Chondrocyte (in vitro differentiated cells): ENCODE results near the gene SLC47A1. TPM values are rescaled to one million over a fixed set of nuclear protein-coding genes. Genes with fewer than 3 reads are reported as not detected.

Source experiments
- DNase-seq: peaks from one replicate; pipeline ENCODE4 v3.0.0; 2021; ENCODE audit warnings: mixed read lengths, low spot score
- H3K27ac Mint-ChIP-seq: one replicate; pipeline ENCODE4 v1.8.0; 2021; ENCODE audit warnings: mild to moderate bottlenecking, moderate library complexity, mixed read lengths; ENCODE audit not compliant: unreplicated experiment
- H3K27me3 Mint-ChIP-seq: 2 replicates; pipeline ENCODE4 v1.8.0; 2021; ENCODE audit warnings: low read depth, mixed read lengths
- H3K36me3 Mint-ChIP-seq: 2 replicates; pipeline ENCODE4 v1.8.0; 2021; ENCODE audit warnings: low read depth, mixed read lengths
- H3K4me1 Mint-ChIP-seq: 2 replicates; pipeline ENCODE4 v1.8.0; 2021; ENCODE audit warnings: low read depth, mild to moderate bottlenecking, mixed read lengths
- H3K4me3 Mint-ChIP-seq: one replicate; pipeline ENCODE4 v1.8.0; 2021; ENCODE audit warnings: mild to moderate bottlenecking, moderate library complexity, mixed read lengths; ENCODE audit not compliant: unreplicated experiment
- H3K9me3 Mint-ChIP-seq: 2 replicates; pipeline ENCODE4 v1.8.0; 2021; ENCODE audit warnings: low read depth, mixed read lengths
- CTCF ChIP-seq: fragments of 200-600 bp; sonication (generic); IDR thresholded peaks from 2 replicates; pipeline ENCODE4 v1.5.0; 2021; ENCODE audit warnings: antibody characterized with exemption, mild to moderate bottlenecking, moderate library complexity
- total RNA-seq: library from RNA; stranded (reverse); gene quantifications from 3 replicates; pipeline ENCODE4 v1.2.1, GENCODE V29; 2021

Gene SLC47A1
- total RNA-seq, 1 donor from 2014 or later = 1.7 TPM

GRCh38 chr17:19561697-19562318, 28.2 kb downstream of the SLC47A1 start:
- Mint-ChIP-seq H3K27me3 (peaks cover 5% of the 10 kb centered on the region), H3K4me3 (no peak overlapping the region), H3K9me3 (peaks cover 5% of the 10 kb centered on the region), H3K36me3 (peaks cover 1% of the 10 kb centered on the region), H3K27ac (no peak overlapping the region), H3K4me1 (no peaks in the 10 kb centered on the region)
- TF ChIP-seq CTCF = no peak
- DNase-seq = no peak

- no peak for TF ChIP-seq CTCF
- peaks cover 8% of the 10 kb centered on the region for H3K27me3 Mint-ChIP-seq
- no peaks in the 10 kb centered on the region for H3K4me1 Mint-ChIP-seq
- no peaks in the 10 kb centered on the region for H3K9me3 Mint-ChIP-seq
- no peak for DNase-seq
- H3K27ac Mint-ChIP-seq = no peak overlapping the region
- H3K36me3 Mint-ChIP-seq = peaks cover 1% of the 10 kb centered on the region
- H3K4me3 Mint-ChIP-seq = no peak overlapping the region
These were observed 32.3 kb downstream of the SLC47A1 start for GRCh38 chr17:19565817-19566575.

DNA sequence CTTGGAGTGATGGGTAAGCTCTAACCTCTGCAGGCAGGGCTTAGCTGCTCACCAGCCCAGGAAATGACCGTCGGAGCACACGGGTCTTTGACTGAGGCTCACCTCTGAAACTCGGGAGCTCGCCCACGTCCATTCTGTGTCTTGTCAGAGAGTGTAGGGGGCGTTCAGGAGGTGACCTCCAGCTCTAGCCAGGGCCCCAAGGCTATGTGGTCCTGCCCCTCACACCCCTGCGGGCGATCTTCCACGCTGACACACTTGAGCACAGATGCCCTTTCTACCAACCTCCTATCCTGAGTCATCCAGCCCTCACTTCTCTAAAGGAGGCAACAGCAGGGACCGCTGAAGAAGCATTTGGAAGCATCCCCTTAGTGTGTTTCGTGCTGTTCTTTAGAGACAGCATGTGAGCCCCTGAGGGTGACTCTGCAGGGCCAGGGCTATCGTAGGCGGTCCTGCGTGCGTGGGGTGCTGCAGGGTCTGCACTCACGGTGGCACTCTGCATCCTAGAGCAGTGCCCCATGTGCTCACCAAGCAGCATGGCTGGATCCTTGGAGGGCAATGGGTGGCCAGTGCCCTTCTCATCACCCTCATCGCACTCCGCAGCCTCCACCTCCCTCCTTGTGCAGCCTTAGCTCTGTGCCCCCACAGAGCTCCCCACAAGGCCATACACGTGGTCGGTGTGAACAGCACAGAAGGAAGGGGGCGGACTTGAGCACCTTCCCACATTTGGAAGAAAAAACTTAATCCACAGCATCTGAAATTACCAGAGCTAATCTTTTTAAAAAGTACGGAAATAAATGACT, 33.8 kb downstream of the SLC47A1 start:
- H3K4me1 Mint-ChIP-seq = no peaks in the 10 kb centered on the region
- no peak for DNase-seq
- TF ChIP-seq CTCF = no peak

GRCh38 chr17:19568016-19568350, 34.3 kb downstream of the SLC47A1 start:
- Mint-ChIP-seq H3K27ac (no peak overlapping the region), H3K4me3 (no peak overlapping the region), H3K27me3 (peaks cover 8% of the 10 kb centered on the region), H3K4me1 (no peaks in the 10 kb centered on the region), H3K36me3 (peaks cover 1% of the 10 kb centered on the region), H3K9me3 (no peaks in the 10 kb centered on the region)
- no peak for TF ChIP-seq CTCF
- no peak for DNase-seq

More for the DNA sequence above, 33.8 kb downstream of the SLC47A1 start:
- Mint-ChIP-seq H3K36me3 (peaks cover 1% of the 10 kb centered on the region), H3K27me3 (peaks cover 8% of the 10 kb centered on the region), H3K27ac (no peak overlapping the region), H3K9me3 (no peaks in the 10 kb centered on the region), H3K4me3 (no peak overlapping the region)

- no peak overlapping the region for H3K4me3 Mint-ChIP-seq
- TF ChIP-seq CTCF = no peak
- H3K36me3 Mint-ChIP-seq = peaks cover 1% of the 10 kb centered on the region
- H3K9me3 Mint-ChIP-seq = no peaks in the 10 kb centered on the region
- DNase-seq = no peak
- no peaks in the 10 kb centered on the region for H3K4me1 Mint-ChIP-seq
- peaks cover 8% of the 10 kb centered on the region for H3K27me3 Mint-ChIP-seq
- H3K27ac Mint-ChIP-seq = no peak overlapping the region
These were observed 36.3 kb downstream of the SLC47A1 start for GRCh38 chr17:19569785-19570543.
